Diencephalon (tissue), 1 donor: ENCODE results near the gene TADA3. TPM values are rescaled to one million over a fixed set of nuclear protein-coding genes. Genes with fewer than 3 reads are reported as not detected.

Experiments used
- total RNA-seq: library from RNA; depleted of rRNA; stranded (reverse); fragments of >200 nt; gene quantifications from one replicate; pipeline ENCODE4 v1.2.3, GENCODE V29; 2014

Gene TADA3, protein sequence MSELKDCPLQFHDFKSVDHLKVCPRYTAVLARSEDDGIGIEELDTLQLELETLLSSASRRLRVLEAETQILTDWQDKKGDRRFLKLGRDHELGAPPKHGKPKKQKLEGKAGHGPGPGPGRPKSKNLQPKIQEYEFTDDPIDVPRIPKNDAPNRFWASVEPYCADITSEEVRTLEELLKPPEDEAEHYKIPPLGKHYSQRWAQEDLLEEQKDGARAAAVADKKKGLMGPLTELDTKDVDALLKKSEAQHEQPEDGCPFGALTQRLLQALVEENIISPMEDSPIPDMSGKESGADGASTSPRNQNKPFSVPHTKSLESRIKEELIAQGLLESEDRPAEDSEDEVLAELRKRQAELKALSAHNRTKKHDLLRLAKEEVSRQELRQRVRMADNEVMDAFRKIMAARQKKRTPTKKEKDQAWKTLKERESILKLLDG
- total RNA-seq = 39.2 TPM

DNA sequence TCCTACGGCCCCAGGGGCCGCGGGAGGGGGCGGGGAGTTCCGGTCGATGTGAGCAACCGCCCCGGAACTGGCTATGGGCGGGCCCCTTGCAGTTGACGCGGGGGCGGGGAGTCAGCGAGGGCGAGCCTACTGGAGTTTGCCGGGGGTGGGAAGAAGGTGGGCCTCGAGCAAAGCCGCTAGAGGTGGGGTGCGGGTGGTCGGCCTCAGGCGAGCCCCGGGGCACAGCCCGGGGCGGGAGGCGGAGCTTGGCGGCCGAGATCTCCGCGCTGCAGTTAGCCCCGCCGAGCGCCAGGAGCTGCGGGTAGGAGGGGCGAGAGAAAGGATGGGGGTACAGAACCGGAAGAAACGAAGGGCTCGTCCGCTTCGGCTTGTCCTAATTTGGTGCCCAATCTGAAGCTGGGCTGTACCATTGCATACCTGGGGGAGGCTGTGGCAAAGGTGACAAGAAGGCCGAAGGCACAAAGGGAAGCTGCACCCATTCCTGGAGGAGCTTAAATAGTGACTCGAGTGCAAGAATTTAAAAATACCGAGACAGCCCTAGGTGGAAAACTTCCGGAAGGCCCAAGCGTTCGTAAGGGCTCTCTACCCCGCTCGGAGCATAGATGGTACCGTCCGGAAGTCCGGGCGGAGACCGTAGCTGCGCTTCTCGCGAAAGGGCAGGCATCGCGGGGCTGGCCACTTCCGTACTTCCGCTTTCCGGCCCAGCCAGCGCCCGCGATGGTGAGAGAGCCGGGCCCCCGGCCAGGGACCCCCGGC is at the start of gene TADA3, which contains the start of gene ARPC4:
TSS of gene TADA3 (minus strand) at position 69 of the 756 bp plus-strand sequence. CDS start 1,007 bp downstream, outside the sequence.
TSS of gene ARPC4 (plus strand) at position 678 of the 756 bp plus-strand sequence. CDS start at position 718, 40 bp downstream.

DNA sequence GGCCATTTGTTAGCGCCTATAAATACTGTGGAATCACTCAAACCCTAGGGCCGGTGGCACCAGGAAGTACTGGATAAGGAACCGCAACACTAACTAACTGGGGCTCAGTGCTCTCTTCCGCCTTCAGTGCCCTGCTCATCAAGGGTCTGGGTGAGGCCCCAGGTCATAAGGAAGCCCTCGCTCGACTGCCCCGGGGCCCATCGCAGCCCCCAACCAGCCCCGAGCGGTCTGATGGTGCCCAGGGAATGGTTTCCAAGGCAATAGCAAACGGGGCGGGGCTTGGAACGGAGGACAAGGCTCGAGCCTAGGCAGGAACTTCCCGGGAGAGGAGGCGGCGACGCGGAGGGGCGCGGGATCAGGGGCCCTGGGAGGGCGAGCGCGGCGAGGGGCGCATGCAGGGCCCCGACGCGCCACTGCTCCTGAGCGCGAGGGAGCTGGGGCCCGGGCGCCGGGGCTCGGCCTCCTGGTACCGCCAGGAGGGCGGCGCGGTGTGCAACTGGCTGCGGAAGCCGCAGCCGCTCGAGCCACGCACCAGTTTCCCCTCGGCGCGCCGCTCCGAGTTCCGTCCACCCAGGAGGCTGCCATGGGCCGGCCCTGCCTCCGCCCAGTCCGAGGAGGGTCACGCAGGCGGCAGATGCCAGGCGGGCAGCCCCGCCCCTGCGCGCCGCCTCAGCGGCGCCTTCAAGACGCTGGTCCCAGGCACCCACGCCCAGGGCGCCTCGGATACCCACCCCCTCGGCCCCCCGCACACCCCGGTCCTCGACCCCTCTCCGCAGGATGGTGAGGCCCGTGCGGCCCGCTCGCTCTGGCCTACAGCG is 17.6 kb upstream of the TADA3 start, which contains the start of gene TTLL3:
TSS of gene TTLL3 (plus strand) at position 648 of the 818 bp plus-strand sequence. CDS start 400 bp downstream, outside the sequence.

DNA sequence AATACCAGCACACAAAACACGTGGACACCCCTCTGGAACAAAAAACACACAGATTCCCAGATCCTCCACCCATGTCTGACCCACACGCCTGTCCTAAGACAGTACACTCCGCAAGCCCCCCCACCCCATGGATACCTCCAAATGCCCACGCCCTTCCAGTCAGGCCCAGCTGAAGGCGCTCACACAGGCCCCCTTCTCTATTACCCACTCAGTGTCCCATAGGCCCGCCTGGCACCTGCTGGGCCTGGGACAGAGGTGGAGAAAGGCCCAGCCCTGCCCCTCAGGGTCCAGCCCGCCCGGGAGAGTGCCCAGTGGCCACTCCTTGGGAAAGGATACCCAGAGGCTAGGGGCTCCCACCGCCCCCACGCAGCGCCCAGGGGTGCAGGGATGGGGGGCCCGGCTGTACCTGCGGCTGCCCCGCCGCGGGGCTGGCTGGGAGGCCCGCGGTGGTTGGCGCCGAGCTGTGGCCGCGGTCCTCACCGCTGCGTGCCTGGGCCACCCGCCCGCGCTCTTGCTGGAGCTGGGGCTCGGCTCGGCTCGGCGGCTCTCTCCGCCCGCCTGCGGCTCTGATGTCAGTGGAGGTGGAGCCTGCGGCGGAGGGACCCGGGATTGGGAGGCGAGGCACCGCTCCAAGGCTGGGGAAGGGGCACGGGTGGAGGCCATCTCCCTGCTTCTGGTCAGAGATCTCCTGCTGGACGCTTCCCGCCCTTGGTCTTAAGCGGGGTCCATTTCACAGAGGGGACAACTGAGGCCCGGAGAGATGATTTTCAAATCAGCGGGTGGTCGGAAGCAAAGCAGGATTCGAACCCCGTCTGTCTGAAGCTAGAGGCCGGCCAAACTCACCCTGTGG is 22.6 kb downstream of the TADA3 start, which contains the start of gene CAMK1:
TSS of gene CAMK1 (minus strand) at position 522 of the 850 bp plus-strand sequence. CDS start 2,198 bp downstream, outside the sequence.

DNA sequence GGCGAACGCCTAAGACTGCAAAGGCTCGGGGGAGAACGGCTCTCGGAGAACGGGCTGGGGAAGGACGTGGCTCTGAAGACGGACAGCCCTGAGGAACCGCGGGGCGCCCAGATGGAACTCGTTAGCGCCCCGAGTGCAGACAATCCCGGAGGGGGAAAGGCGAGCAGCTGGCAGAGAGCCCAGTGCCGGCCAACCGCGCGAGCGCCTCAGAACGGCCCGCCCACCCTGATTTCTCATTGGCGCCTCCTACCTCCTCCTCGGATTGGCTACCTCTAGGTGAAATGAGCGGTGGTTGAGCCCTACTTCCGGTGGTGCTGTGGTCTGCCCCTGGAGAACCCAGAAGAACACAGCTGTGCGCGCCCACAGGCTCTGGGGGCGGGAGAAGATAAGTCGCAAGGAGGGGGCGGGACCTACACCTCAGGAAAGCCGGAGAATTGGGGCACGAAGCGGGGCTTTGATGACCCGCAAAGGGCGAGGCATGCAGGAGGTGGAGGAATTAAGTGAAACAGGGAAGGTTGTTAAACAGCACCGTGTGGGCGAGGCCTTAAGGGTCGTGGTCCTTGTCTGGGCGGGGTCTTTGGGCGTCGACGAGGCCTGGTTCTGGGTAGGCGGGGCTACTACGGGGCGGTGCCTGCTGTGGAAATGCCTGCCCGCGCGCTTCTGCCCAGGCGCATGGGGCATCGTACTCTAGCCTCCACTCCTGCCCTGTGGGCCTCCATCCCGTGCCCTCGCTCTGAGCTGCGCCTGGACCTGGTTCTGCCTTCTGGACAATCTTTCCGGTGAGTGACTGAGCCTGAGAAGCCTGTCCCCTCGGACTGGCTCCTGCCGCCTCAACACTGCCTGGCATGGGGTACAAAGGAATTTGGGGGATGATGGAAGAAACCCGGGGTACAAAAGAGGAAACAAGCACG is 42.4 kb downstream of the TADA3 start, which contains the start of gene OGG1:
TSS of gene OGG1 (plus strand) at position 308 of the 911 bp plus-strand sequence. CDS start at position 643, 335 bp downstream.

DNA sequence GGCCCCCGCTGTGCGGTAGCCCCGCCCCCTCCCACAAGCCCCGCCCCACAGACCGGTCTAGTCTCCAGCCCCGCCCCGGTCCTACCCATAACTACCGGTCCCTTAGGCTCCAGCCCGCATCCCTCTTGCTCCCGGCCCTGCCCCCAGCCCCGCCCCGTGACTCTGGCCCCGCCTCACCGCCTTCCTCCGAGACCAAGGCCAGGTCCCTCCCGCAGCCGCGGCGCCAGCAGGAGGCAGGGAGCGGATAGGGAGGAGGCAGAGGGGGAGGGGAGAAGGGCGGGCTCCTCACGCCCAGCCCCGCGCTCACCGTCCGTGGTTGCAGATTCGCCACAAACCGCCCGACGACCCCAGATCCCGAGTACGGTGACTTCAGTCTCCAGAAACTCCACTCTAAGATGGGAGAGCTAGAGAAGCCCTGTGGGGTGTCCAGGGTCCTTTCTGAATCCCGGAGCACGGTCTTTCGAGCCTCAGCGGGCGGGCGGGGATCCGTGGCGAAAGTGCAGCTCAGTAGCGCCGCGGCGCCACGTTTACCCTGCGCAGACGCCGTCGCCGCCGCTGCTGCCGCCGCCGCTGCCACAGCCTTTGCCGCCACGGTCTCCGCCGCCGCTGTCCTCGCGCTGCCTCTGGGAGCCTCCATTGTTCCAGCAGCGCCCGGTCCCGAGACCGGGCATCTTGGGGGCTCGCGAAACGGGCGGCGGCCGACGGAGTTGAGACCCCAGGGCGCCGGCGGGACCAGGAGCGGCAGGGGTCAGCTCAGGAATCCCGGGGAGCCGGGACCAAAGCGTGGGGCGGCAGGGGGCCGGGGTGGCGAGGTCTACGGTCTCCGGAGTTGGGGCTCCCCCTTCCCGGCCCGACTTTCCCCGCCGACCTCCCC is 60.8 kb downstream of the TADA3 start, which contains the start of gene BRPF1:
TSS of gene BRPF1 (plus strand) at position 530 of the 874 bp plus-strand sequence. CDS start 2,406 bp downstream, outside the sequence.

Other genes starting within 250 kb of the TADA3 start
- 55.1 TPM for gene LHFPL4, start 238.7 kb downstream of the TADA3 start, total RNA-seq
- gene MTMR14, start 143.0 kb downstream of the TADA3 start, total RNA-seq = 18.9 TPM
- gene CPNE9, start 88.6 kb downstream of the TADA3 start, total RNA-seq = 12.7 TPM
- 12.9 TPM for gene BRPF1, start 60.7 kb downstream of the TADA3 start, total RNA-seq
- gene OGG1, start 42.5 kb downstream of the TADA3 start, total RNA-seq = 69.9 TPM
- gene CAMK1, start 22.5 kb downstream of the TADA3 start, total RNA-seq = 53.5 TPM
- gene ARPC4, start 609 bp upstream of the TADA3 start, total RNA-seq = 131 TPM
- gene TTLL3, start 17.8 kb upstream of the TADA3 start, total RNA-seq = 18.7 TPM
- gene RPUSD3, start 51.5 kb upstream of the TADA3 start, total RNA-seq = 21.0 TPM
- gene CIDEC, start 87.8 kb upstream of the TADA3 start, total RNA-seq = not detected
- gene JAGN1, start 98.1 kb upstream of the TADA3 start, total RNA-seq = 20.1 TPM
- gene IL17RE, start 110.4 kb upstream of the TADA3 start, total RNA-seq = 1.4 TPM
- gene IL17RC, start 124.6 kb upstream of the TADA3 start, total RNA-seq = 4.8 TPM
- gene CRELD1, start 141.4 kb upstream of the TADA3 start, total RNA-seq = 27.2 TPM
- 9.9 TPM for gene PRRT3, start 159.9 kb upstream of the TADA3 start, total RNA-seq
- 51.2 TPM for gene EMC3, start 194.4 kb upstream of the TADA3 start, total RNA-seq
- 7.2 TPM for gene FANCD2, start 234.0 kb upstream of the TADA3 start, total RNA-seq